ENCODE data around the gene ARPIN.
"Not testable (repeated sequence)": the region's sequence is repeated elsewhere in the genome, so short reads cannot be mapped to it uniquely, and the experiment has no call there.

ARPIN gene

DNA sequence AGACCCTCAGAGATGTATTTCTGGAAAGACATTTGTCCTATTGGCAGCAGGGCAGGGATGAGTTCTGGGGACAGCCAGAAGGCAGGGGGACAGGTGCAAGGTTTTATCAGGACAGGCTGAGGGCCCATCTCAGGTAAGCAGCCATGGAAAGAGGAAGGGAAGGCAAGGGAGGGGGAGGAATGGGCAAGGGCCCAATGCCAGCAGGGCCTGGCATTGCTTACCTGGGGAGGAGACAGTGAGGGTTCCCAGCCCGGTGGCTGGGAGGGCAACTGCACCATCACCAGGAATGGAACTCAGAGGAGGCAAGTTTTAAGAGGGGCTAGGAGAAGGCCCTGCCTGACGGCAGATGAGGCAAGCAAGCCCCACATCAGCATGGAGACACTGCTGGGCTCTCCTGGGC lies 3.1 kb downstream of the ARPIN start:
- DNase-seq, result no peak

DNA sequence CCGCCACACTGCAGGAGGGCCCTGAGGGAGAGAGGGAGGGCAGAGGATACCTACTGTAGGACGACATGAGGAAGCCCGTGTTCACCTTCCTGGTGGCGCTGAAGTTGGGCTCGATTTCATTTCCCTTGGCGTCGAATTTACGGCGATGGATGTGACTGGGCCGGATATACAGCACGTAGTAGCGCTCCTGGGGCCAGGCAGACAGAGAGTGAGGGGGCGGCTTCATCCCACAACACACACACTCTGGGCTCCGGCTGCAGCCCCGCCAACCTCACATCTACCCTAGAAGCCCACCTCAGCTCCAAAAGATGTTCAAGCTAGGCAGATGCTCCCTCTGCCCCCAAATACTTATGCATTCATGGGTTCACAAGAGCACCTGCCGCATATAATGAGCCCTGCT lies 4.5 kb downstream of the ARPIN start:
- DNase-seq, result no peak

DNA sequence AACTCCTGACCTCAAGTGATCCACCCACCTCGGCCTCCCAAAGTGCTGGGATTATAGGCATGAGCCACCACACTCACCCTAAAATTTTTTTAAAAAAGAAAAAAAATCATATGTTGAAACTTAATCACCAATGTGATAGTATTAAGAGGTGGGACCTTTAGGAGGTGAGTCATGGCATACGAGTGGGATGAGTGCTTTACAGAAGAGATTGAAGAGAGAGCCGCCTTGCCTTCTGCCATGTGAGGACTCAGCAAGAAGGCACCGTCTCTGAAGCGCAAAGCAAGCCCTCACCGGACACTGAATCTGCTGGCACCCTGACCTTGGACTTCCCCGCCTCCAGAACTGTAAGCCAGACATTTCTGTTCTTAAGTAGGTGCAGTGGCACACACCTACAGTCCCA lies 5.5 kb downstream of the ARPIN start:
- no peak for DNase-seq

DNA sequence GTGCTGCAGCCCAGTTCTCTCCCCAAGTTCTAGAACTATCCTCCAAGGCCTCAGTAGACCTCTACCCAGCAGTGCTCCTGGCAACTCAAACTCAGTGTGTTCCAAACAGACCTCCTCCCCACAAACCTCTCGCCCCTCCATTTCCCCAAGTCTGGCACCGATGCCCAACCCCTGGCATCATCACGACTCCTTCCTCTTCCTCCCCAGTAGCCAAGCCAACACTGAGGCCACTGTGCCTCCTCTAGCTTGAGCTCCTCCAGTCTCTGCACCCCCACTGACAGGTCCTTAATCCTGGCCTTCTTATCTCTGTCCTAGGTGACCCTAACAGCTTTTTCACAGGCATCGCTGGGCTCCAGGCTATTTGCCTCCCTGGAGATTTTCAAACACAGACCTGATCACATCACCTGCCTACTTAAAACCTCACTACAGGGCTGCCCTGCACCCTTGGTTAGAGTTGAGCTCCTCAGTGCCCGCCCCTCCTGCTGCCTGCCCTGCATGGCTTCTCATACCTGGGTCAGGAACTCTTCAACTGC lies 6.8 kb downstream of the ARPIN start:
- DNase-seq, result no peak

DNA sequence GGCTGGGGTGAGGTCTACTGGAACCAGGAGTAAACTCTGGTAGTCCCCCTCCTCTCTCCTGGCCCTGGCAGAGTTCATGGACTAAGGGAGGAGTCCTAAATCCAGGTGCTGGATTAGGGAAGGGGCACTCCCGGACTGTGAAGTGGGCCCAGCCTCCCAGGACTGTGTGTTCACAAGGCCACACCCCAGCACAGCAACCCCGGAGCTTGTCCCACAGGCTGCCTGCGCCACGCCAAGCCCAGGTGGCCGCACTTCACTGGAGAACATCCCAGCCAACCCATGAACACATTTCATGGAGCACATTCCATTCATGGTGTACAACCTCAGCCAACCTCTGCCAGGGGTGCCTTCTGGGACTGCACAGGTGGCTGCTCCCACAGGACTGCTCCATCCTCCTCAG lies 8.2 kb downstream of the ARPIN start:
- DNase-seq, result no peak

DNA sequence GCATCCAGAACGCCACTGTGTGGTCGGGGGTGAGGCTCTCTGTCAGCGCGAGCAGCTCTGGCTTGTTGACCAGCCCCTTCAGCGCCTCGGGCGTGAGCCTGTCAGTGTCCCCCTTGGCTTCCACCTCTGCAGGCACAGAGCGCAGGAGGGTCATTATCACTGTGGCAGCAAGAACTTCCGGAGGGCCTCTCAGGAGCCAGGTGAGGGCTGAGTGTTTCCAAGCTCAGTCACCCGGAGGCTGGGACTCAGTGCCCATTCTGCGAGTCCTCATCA lies 9.0 kb downstream of the ARPIN start:
- DNase-seq, result no peak

DNA sequence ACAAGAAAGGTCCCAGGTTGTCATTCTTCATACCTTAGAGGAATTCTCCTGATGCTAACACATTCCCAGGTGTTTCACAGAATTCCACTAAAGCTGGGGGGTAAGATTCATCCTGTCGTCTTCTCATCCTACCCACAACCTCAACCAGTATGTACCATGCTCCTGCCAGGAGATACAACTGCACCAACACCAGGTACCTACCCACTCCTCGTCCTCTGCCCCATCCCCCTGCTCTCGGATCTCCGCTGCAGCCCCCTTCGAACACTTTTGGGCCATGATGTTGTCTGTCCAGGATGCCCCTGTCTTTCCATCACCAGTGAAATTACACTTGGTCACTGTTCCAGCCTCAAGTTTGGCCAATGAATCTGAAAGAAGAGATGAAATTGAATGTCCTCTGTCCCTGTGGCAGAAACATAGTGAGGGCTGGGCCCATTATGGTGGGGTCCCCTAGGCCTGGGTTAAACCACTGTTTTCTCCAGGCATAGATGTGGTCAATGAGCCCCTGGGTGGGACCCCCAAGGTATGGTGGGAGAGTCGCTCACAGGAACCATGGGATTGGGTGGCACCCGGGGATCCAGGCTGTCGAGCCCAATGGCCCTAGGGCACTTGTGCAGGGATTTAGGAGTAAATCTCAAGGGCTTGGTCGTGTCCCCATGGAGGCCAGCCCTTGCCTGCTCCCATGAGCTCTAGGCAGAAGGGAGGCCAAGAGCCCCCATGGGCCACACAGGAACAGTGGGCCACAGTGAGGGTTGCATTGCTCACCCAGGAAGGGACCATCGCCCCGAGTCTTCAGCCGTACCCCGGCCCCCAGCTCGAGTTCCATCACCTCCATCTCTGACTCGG lies 9.5 kb downstream of the ARPIN start:
- no peak for DNase-seq

DNA sequence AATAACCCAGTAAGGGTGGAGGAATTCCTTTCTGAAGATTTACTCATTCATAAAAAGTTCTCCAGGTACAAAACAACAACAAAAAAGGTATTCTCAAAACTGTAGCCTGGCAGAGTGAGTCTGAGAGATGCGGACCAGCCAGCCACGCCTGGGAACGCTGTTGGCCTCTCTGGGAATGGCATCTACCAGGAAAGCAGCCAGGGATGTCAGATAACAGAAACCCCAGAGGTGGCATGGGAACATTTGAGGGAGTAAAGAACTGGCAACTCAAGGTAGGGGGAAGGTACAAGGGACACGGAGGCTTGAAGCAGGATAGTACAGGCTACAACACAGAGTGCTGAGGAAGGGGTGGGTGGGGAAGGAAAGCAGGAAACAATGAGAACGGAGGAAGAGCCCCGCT lies 11.9 kb downstream of the ARPIN start:
- DNase-seq, result no peak

DNA sequence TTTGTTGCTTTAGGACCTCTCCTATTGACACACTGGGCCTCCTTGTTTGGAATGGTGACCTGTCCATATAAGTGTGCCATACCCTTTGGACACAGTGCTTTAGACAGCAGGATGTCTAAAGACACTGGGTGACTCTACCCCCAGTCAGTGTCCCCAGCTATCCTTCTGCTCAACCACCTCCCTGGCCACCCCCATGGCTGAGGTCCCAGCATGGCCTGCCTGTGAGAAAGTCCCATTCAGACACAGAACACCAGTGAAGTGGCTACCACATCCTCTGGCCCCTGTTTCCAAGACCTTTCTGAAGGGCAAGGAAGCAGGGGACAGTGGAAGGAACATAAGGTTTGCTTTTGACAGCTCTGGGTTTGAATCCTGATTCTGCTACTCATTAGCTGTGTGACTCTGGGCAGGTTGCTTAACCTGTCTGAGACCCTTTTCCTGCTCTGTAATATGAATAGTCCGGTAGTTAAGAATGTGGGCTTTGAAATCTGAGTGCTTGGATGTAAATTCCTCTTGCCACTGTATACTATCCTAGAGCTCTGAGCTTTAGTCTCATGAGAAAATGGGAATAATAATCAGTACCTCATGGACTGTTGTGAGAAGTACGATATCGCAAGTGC lies 12.7 kb downstream of the ARPIN start:
- DNase-seq, result no peak

DNA sequence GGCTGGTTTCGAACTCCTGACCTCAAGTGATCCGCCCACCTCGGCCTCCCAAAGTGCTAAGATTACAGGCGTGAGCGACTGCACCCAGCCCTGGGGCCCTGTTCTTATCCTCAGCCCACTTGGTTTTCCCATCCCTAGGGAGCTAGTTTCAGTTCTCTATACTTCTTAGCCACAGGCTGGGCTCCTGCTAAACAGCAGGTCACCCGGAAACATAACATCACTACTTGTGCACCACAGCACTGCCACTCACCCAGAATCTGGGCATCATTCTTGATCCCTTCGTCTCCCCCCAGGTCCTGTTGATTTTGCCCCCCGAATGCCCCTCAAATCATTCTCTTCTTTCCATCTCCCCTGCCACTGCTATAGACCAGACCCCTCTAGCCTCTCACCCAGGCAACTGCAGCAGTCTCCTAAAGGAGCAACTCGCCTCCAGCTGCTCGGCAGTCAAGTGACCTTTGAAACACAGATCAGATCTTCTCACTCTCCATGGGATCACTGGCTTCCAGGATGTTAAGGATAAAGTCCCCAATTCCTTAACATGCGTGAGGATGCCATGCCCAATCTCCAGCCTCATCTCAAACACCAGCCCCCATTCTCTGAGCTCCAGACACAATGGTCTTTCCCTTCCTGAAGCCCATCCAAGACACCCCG lies 13.3 kb downstream of the ARPIN start:
- DNase-seq, result no peak

DNA sequence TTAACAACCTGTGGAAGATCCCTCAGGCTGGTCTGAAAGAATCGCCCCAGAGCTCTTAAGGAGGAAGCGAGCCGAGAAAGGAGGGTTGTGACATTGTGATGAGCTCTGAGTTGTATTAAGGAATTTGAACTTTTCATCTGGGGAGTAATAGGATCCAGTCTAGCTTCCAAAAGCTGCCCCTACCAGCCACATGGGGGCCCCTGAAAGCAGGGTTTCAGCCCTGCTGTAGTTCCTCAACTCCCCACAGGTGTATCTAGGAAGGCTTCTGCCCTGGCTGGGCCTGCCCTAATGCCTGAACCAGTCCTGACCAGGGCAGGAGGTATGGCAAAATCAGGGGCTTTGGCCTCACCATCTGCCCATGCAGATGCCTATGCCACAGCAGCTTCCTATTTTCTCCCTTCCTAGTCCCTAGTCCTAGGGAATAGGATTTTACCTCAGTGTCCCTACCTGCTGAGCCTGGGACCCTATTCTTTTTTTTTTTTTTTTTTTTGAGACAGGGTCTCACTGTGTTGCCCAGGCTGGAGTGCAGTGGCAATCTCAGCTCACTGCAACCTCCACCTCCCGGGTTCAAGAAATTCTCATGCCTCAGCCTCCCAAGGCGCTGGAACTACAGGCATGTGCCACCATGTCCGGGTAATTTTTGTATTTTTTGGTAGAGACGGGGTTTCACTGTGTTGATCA lies 14.0 kb downstream of the ARPIN start:
- peak; percentile 34 for DNase-seq

DNA sequence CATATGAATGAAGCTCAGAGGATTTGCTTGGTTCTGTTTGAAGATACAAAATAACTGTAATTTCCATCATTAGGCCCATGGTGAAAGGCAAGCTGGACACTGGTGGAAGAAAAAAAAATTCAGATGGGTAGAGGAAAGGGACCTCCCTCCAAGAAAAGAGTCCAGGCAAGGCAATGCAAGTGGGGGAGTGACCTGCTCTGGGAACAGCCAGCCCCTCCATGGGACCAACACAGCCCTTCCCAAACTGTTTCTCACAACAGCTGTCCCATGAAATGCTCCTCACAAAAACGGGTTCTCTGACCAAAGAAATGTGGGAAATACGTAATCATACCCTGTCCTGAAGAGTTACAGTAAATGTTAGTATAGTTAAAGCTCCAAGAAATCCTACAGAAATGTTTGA lies 14.6 kb downstream of the ARPIN start:
- DNase-seq, result no peak

DNA sequence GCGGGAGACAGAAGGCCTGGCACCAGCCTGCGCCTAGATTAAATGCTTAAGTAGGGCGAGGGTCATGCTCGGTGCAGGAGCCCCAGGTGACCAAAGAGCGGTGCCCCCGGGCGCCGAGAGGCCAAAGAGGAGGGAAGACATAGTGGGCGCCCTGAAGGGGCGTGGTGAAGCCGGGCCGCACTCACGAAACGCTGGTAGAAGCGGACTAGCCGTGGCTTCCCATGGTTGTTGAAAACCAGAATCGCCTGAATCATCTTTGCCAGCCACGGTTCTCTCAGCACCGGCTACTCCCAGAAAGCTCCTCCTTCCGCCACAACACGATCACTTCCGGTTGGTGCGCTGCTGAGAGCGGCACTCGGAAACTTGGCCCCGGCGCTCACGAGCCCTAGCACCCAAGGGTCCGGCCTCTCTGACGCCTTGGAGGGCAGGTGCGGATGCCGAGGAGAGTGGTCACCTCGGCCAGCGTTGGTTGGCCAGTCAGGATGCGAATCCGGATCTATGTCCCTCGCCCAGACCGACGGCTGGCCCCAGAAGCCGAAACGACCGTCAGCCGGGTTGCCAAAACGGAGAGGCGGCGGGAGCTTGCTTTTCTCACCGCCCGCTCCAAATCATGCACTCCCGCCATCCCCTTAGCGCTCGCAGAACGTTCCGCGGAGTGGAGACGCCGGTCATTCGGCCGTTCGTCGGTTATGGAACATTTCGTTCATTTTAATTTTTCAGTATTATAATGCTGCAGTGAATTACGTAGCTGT lies 18.9 kb downstream of the ARPIN start, which contains the start of gene AP3S2:
Gene AP3S2 (minus strand): TSS at position 299 of the 752 bp plus-strand sequence. CDS start 45 bp downstream, at position 254.
- peak; percentile 86 for DNase-seq

DNA sequence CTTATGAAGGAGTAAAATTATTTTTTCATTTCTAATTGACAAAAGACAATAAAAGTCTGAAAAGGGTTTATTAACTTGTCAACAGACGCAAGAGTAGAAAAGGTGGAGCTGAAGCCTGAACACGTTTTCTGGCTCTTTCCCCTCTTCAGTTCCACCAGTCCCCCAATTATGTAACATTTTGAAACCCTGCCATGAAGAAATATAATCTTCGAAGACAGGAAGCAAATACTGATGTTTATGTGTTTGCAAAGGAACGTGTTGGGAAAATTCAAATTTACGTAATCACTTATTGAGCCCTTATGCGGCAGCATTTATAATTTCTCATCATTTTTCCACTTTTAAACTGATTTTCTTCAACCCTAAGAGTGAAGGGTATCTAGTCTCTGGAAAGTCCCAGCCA lies 19.7 kb downstream of the ARPIN start:
- no peak for DNase-seq

DNA sequence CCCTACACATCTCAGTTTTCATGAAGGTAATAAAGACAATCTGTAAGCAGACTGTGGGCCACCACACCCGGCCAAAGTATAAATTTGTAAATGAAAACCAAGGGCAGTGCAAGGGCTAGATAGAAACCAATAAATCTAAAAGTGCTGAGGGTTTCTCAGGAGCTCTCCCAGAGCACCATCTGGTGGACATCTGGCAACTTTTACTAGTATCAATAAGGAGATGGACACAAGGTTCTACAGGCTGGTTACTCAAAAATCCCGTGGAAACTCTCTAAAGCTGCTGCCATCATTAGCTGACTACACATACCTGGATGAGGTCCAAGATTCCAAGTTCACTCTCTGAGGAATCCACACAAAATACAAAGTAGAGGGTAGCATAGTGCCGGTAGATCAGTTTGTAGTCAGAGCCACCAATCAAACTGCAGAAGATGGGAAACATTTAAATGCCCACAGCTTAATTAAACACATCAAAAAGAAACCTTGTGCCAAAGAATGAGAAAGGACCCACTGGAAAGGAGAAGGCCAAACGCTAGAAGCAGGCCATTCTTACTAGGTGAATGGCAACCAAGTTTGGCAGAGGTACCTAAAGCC lies 24.4 kb downstream of the ARPIN start:
- DNase-seq, result no peak

DNA sequence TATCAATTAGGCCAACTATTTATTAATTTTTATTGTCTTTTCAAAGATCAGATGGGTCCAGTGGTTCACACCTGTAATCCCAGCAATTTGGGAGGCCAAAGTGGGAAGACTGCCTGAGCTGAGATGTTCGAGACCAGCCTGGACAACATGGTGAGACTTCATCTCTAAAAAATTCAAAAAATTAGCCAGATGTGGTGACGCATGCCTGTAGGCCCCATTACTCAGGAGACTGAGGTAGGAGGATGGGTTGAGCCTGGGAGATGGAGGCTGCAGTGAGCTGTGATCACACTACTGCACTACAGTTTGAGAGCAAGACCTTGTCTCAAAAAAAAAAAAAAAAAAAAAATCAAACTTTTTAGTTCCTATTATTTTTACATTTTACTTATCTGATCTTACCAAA lies 27.1 kb downstream of the ARPIN start:
- no peak for DNase-seq

DNA sequence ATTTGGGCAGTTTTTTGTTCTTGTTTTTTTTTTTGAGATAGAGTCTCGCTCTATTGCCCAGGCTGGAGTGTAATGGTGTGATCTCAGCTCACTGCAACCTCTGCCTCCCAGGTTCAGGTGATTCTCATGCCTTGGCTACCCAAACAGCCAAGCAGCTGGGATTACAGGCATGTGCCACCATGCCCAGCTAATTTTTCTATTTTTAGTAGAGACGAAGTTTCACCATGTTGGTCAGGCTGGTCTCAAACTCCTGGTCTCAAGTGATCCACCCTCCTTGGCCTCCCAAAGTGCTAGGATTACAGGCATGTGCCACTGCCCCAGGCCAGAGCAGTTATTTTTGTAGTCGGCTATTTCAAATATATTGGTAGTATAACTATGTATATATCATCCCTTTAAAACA lies 27.6 kb downstream of the ARPIN start:
- not testable (repeated sequence) for DNase-seq

DNA sequence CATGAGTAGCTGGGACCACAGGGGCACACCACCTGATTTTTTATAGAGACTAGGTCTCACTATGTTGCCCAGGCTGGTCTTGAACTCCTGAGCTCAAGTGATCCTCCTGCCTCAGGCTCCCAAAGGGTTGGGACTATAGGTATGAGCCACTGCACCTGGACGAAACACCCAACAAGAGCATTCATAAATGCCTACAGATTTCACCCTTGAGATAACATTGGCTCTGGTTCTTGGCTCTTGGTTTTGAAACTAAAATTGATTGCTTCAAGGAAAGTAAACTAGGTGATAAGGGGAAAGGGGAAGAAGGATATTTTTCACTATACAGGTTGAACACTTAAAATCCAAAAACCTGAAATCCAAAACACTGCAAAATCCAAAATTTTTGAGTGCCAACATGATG lies 29.2 kb downstream of the ARPIN start:
- no peak for DNase-seq

DNA sequence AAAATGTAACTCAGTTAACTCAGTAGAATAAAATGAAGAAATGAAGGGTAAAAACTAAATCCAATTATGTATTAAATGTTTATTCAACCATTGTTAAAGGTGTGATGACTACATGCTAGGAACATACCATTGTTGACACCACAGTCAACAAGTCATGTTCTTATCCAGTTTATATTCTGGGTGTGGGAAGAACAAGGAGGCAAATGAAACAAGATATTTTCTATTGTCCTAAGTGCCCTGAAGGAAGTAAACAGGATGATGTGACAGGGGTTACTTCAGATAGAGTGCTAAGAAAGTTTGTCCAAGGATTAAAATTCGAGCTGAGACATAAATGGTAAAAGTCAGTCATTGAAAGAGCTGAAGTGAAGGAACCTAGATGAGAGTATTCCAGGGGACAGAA lies 32.0 kb downstream of the ARPIN start:
- DNase-seq, result no peak

DNA sequence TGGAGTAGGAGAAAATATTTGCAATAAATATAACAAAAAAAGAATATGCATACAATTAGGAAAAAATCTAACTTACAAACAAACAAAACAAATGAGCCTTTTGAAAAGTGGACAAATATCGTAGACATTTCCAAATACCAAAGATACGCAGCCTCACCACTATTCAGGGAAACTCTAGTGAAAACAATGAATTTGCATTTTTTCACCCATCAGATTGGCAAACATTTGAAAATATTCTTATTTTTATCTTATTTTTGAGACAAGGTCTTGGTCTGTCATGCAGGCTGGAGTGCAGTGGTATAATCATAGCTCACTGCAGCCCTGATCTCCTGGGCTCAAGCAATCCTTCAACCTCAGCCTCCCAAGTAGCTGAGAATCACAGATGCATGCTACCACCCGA lies 34.4 kb downstream of the ARPIN start:
- no peak for DNase-seq

DNA sequence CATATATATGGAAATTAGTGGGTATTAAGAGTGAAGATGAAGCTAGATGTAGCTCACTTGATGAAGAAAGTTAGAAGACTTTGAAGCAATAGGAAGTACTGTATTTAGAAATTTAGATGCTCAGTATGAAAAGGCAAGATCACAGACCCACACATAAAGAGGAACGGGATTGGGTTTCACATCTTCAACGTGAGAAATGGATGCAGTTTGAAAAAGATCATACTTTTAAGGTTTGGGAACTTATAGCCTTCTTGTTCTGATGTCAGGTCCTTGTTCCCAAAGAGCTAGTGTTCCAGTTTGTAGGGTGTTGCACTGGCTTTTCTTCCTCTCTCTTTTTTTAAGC lies 35.7 kb downstream of the ARPIN start:
- no peak for DNase-seq

DNA sequence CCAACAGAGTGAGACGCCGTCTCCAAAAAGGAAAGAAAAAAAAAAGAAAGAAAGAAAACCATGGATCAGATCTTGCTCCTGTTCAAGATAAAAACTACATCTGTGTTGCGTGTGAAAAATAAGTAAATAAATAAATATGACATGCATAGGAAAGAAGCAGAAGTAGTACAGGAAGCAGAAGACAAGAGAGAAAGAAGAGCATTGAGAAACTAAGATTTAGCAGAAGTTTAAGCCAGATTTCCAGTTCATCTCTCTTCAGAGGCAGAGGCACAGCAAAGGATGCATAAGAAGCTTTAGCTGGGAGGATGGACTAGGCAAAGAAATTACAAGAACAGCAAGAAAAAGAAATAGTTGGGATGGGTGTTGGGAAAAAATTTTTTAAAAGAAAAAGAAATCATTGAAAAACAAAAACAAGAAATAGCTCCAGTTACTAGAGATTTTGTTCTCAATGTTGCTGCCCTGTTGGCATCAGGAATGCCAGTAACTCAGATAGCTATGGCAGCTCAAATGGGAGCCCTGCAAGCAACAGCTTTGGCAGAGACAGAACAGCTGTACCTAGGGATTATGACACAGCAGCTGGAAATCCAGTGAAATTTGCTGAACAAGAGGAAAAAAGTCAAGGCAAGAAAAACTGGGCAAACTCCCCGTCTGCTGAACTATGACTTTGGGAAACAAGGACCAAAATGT lies 36.2 kb downstream of the ARPIN start:
- no peak for DNase-seq
